ENCODE measurements around the gene CLDN17.

The CLDN17 gene

GRCh38 chr21:30126576-30126975 lies 40.0 kb downstream of the CLDN17 start:
- in situ Hi-C loops (cut with MboI; ENCODE audit: low sequenced_read_pairs), result no loop called here

- in situ Hi-C loops (cut with MboI; ENCODE audit: low sequenced_read_pairs), result no loop called here
Measured at GRCh38 chr21:30117631-30118030, 49.0 kb downstream of the CLDN17 start.

DNA sequence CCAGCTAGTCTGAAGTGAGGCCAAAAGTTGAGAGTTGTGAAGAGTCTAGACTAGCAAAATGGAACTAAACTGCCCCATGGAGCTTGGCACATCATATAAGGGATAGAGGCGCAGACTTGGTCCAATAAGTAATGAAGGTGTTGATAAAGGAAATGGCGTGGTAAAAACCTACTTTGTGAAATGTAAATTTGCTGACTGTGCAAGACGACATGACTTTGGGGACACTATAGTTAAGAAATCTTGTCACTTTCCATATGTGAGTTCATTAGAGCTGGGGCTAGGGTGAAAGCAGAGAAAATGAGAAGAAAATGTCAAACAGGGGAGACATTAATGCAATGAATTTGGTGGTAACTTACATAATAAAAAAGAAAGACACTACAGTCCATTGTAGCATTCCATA lies 50.1 kb downstream of the CLDN17 start:
- in situ Hi-C loops (cut with MboI; ENCODE audit: low sequenced_read_pairs), result no loop called here
